HG02610 (cell line): ENCODE measurements around the gene MC1R.
A peak's percentile ranks its signal among the peaks of the same experiment; 100 is the strongest.
"Not testable (repeated sequence)": the region's sequence is repeated elsewhere in the genome, so short reads cannot be mapped to it uniquely, and the experiment has no call there.

Experiments used
- ATAC-seq: cut with Tn5 transposase; IDR thresholded peaks from one replicate; pipeline ENCODE4 v1.9.1; 2021; ENCODE audit warnings: mild to moderate bottlenecking, moderate library complexity; ENCODE audit not compliant: unreplicated experiment

Gene MC1R

DNA sequence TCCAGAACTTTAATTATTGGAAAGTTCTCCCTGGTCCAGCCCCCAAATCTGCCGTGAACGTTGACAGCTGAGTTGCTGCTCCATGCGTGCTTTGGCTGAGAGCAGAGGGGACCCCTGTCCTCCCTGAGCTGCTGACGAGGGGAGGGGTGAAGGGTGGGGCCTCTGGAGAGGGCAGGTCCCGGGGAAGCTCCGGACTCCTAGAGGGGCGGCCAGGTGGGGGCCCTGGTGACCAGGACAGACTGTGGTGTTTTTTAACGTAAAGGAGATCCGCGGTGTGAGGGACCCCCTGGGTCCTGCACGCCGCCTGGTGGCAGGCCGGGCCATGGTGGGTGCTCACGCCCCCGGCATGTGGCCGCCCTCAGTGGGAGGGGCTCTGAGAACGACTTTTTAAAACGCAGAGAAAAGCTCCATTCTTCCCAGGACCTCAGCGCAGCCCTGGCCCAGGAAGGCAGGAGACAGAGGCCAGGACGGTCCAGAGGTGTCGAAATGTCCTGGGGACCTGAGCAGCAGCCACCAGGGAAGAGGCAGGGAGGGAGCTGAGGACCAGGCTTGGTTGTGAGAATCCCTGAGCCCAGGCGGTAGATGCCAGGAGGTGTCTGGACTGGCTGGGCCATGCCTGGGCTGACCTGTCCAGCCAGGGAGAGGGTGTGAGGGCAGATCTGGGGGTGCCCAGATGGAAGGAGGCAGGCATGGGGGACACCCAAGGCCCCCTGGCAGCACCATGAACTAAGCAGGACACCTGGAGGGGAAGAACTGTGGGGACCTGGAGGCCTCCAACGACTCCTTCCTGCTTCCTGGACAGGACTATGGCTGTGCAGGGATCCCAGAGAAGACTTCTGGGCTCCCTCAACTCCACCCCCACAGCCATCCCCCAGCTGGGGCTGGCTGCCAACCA lies at the start of gene MC1R:
Gene MC1R, plus strand, starts transcription at position 410 of the 895 bp plus-strand sequence. Its CDS starts 397 bp downstream, at position 807.
- ATAC-seq = no peak

DNA sequence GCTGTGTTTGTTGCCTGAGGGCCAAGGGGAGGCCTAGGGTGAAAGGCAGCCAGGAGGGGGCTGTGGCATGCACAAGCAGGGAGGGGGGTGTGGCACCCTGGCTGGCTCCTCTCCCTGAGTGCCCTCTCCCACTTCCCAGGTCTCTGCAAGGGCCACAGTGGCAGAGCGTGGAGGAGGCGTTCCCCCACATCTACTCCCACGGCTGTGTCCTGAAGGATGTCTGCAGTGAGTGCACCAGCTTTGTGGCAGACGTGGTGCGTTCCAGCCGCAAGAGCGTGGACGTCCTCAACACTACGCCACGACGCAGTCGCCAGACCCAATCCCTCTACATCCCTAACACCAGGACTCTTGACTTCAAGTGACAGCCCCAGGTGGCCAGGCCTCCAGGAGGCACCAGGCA lies 48.8 kb upstream of the MC1R start:
- no peak for ATAC-seq

DNA sequence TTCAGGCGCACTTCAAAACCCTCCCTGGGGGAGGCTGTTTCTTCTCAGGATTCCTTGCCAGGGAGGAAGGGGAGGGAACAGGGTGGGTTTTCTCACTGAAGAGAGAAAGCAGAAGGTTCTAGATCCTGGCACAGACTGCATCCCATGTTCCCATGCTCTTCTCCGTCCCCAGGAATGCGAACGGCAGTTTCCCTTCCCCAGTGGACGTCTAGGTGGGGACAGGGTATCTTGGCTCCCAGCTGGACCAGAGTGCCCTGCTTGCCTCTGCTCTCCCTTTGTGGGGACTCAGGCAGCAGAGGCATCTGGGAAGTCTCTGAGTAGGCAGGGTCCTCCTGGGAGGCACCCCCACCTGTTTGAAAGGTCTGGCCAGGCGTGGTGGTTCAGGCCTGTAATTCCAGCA lies 48.2 kb upstream of the MC1R start:
- ATAC-seq = no peak

DNA sequence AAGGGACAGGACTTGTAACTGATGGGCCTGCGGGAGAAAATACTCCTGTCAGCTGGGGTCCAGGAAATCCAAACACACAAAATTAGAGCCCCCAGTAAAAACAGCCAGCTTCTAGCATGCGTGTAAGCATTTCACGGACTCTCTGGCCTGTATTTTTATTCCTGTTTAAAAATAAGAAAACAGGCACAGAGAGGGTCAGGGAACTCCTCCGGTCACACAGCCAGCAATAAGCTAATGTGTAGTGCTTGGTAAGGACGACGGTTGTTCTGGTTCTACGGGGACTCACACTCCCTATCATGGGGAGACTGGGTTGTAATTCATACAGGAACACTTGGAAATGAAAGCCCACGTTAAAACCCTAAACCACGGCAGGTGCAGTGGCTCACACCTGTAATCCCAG lies 46.8 kb upstream of the MC1R start:
- ATAC-seq = no peak

DNA sequence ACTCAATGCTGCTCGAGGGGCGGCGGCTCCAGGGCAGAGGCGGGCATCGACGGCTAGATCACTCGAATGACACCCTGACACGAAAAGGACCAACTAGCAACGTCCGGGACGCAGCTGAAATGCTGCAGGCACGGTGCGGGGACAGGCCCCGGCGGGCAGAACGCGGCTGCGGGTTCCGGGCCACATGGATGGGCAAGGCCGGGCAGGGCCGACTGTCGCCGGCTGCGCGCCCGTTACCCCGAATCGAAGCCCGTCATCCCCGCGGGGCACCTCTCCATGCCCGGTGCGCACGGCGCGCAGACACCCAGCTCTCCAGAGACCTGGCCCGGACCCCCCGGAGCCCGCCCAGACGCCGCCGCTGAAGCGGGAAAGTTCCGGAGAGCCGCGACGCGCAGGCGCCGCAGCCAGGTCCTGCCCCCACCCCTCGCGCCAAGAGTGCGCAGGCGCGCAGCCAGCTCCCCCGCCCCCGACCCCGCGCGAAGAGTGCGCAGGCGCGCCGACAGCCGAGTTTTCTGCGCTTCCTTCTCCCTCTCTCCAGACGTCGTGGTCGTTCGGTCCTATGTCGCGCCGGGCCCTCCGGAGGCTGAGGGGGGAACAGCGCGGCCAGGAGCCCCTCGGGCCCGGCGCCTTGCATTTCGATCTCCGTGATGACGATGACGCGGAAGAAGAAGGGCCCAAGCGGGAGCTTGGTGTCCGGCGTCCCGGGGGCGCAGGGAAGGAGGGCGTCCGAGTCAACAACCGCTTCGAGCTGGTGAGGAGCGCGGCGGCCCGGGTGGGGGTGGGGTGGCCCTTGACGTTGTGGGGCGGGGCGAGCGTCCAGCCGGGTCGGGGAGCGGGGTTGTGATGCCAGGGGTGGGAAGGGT lies 45.3 kb upstream of the MC1R start, which contains the start of gene TCF25:
Gene TCF25, plus strand, starts transcription at position 484 of the 863 bp plus-strand sequence. Its CDS starts 76 bp downstream, at position 560.
- ATAC-seq = peak; percentile 35

DNA sequence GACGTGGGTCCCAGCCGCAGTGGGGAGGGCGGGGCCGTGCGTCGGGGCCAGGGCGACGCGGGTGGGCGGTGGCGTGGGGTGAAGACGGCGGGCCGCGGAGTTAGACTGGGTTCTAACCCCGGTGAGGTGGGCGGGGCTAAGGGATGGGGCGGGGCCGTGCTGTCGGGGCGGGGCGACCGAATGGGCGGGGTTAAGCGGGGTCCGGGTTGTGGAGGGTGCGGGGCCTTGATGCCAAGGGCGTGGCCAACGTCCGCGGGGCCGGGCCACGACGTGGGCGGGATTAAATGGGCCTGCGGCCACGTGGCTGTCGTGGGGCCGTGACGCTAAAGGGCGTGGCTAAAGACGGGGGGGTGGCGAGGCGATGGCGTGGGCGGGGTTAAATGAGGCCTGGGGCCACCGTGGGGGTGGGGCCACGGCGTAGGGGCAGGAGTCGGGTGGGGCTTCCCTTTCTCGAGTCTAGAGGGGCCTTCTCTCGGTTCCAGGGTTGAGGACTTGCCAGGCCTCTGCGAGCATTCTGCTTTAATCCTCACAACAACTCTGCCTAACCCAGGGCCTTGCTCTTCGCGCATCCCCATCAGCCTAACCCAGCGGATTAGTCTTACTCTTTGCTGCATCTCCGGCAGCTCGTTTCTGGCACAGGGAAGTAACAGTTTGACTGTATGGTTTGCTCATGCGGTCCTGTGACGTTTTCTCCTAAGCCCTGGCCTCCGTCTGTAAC lies 44.5 kb upstream of the MC1R start:
- peak; percentile 63 for ATAC-seq

DNA sequence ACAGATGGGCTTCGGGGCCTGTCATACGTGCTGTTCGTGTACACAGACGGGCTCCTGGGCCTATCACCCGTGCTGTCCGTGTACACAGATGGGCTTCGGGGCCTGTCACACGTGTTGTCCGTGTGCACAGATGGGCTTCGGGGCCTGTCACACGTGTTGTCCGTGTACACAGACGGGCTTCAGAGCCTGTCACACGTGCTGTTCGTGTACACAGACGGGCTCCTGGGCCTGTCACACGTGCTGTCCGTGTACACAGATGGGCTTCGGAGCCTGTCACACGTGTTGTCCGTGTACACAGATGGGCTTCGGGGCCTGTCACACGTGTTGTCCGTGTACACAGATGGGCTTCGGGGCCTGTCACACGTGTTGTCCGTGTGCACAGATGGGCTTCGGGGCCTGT lies 39.5 kb upstream of the MC1R start:
- not testable (repeated sequence) for ATAC-seq

DNA sequence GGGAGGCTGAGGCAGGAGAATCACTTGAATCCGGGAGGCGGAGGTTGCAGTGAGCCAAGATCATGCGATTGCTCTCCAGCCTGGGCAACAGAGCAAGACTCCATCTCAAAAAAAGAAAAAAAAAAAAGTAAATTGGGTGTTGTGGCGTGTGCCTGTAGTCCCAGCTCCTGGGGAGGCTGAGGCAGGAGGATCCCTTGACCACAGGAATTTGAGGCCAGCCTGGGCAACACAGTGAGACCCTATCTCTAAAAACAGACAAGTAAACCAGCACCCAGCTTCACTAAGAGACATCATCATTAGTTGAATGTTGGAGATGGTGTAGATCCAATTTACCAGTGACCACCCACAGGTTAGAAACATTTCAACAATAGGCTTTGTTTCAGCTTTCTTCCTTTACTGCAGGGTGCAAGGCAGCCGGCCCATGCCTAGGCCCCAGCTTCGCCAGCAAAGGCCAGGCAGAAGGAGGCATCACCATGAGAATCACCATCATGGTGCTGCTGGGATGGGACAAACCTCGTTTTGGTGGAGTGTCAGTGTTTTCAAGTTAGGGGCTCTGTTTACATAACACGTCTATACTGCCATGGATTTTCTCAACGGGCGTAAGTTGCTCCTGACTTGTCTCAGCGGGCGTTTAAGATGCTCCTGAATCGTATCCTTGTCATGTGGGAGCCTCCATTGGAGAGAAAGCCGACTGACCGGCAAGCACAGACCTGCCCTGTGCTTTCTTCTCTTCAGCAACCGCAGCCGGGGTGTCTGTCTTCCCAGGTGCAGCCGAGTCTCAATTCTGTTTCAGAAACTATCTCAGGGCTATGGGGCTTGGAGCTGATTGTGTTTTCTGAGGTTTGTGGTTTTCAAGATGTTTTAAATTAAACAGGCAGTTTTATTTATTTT lies 37.9 kb upstream of the MC1R start:
- no peak for ATAC-seq

DNA sequence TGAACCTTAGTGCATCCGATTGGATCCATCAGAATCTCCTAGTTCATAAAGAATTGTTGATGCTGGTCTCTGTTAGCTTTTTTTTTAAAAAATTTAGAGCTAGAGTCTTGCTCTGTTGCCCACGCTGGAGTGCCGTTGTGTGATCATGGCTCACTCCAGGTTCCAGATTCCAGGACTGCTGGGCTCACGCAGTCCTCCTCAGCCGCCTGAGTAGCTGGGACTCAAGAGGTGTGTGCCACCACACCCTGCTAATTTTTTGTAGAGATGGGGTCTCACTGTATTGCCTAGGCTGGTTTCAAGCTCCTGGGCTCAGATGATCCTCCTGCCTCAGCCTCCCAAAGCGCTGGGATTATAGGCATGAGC lies 37.3 kb upstream of the MC1R start:
- ATAC-seq = no peak

DNA sequence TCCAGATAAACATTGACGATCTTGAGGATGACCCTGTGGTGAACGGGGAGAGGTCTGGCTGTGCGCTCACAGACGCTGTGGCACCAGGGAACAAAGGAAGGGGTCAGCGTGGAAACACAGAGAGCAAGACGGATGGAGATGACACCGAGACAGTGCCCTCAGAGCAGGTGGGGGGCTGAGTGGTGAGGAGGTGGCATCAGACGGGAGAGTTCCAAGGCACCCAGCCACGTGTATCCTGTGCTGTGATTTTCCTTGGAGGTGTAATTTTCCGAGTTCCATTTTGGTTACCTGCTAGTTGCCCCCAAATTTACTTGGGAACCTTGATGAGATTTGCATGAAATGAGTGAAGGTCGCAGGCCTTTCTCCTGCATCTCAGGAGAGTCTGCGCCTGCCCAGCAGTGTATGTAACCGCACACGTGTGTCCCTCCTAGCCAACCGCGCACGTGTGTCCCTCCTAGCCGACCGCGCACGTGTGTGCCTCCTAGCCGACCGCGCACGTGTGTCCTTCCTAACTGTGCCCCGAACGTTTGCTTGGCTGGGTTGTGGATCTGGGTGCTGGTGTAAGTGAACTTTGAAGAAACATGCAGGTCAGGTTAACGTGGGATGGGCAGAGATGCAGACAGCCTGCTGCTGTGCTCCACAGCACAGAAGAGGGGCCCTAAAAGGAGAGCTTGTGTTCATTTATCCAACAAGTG lies 35.2 kb upstream of the MC1R start:
- no peak for ATAC-seq

DNA sequence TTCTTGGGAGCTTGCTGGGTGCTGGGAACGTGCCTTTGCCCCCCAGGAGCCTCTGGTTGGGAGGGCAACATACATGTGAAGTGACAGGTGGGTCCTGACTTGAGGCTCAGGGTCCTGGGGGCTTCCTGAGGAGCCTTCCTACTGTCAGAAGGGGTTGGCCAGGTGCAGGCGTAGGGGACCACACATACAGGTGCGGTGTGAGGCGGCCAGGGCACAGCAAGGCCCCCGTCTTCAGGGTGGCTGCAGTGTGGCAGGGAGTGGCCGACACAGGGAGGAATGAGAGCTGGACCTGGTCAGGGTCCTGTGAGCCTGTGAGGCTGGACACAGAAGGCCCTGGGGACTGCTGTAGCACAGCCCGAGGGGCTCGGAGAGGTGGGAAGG lies 34.6 kb upstream of the MC1R start:
- ATAC-seq = no peak

DNA sequence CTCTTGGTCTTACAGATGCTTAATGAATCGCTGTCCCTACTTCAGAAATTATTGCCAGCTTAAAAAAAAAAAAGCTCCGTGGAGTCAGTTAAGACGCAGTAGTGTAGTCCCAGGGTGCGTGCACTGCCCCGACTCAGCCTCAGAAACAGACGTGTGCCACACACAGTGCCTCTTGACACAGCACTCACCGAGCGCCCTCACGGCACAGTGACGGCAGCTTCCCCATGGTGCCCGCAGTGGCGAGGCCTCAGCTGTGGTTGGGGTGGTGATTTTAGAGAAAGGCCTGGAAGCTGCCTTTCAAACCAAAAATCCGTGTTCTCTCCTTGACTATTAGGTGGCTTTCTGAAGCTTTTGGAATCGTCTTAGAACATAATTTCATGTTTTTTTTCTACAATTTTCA lies 31.4 kb upstream of the MC1R start:
- no peak for ATAC-seq

DNA sequence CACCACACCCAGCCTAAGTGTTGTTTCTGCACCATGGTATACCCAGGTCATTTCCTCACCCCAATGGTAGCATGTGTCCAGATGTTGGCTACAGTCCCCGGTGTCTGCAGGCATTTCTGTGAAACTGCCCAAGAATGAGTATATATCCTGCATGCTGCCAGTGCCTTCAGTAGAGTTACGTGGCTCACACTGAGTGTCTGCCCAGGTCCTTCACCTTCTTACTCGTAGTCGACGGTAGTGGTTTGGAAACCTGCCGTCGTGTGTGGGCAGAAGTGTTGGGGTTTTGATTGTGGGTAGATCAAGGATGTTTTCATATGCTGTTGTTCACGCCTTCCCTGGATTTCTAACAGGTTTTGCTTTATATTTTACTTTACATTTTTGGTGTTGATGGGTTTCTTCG lies 28.5 kb upstream of the MC1R start:
- ATAC-seq = no peak

DNA sequence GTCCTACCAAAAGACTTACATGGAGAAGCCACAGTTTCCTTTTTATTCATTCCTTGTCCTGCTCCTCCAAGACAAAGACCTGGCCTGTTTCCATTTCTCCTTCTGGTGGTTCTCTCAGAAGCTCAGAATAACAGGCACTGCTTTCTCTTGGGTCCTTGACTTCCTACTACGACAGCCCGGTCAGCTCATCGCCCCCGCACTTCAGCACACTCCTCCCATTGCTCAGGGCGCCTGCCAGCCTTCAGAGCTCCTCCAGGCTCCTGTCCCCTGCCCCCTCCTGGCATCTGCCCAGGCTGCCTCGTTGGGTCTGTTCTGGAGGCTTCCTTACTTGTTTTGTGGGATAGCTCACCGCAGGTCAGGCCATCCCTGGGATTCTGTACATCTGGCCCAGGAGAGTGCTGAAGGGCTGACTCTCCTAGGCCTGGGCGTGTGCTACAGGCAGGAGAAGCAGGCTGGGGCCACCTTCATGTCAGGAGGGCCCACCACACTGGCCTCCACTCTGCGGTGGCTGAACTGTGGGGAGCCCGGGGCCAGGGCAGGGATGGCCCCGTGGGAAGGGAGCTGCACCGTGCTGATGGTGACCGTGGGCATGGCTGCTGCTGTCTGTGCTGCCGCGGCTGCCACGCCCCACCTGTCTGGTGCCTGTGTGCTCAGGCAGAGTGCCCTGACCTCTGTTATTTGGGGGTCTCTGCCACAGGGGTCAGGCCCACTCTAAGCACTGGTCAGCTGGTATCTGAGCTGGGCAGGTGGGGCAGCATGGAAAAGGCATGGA lies 27.6 kb upstream of the MC1R start:
- no peak for ATAC-seq

DNA sequence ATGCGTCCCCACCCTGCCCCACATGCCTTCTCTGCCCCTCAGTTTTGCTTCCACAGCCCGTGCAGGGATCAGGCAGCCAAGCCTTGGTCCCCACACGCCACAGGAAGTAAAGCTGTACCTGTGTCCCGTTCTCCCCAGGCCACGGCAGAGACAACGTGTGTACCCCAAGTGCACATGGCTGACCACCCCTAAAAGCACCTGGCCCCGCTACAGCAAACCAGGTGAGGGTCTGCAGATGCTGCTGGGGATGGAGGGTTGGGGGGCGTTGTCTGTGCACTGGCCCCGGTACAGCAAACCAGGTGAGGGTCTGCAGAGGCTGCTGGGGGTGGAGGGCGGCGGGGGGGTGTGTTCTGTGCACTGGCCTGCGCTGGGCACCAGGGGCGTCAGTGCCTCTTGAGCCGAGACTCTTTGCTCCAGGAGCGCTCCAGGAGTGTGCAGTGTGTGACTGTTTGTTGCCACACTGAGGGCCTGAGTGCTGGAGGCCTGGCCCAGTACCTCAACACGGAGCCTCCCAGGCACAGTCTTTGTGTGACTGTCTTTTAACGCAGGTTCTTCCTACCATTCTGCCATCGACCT lies 26.5 kb upstream of the MC1R start:
- no peak for ATAC-seq

DNA sequence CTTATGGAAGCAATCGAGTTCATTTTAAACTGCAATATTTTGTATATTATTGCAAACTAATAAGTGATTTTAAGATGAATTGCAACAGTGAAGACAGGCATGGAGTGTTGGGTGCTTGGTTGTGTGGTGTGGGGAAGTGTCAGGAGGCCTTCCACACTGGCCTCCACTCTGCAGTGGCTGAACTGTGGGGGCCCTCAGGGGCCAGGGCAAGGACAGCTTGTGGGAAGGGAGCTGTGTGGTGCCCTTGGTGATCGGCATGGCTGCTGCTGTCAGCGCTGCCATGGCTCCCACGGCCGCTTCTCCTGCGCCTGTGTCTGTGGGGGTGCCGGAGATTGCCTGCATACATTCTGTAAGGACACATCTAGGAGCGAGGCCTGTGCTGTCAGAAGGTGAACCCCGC lies 26.0 kb upstream of the MC1R start:
- no peak for ATAC-seq

DNA sequence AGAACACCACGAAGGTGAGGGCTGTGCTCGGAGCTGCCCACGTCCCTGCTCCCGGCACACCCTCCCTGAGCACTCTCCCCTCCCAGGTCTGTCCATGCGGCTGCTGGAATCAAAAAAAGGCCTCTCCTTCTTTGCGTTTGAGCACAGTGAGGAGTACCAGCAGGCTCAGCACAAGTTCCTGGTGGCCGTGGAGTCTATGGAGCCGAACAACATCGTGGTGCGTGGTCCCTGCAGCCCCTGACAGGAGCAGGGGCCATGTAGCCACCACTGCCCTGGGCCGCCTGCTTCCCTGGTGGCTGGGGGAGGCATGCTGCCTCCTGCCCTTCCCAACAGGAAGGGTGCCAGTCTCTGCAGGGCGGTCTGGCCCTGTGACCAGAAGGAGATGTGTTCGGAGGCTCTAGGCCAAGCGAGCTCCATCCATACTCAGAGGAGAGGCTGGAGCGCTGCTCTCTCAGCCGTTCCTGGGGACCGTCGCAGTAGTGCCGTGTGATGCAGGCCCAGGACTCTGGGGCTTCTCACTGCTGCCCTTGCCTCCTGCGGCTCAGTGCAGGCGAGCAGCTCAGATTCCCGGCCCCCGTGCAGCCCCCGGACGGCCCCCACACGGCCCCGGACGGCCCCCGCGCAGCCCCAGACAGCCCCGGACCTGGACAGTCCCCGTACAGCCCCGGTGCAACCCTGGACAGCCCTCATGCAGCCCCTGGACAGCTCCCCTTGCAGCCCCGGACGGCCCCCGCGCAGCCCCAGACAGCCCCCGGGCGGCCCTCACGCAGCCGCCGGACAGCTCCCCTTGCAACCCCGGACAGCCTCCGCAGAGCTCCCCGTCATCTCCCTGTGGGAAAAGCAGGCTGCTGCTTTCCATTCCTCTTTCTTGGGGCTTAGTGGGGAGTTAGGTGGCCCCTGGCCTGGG lies 24.8 kb upstream of the MC1R start:
- ATAC-seq = no peak
